MM.1S (cell line): ENCODE measurements around the gene FOXN1.

Experiments used
- EZH2 ChIP-seq: fragments of 300-600 bp; sonication (generic); optimal IDR thresholded peaks from 2 replicates; pipeline ENCODE3; 2017; ENCODE audit warnings: low read depth, mild to moderate bottlenecking, antibody characterized with exemption, low read length, mixed read lengths
- TF ChIP-seq, protein P1 (sequence below): fragments of 300-600 bp; sonication (generic); IDR thresholded peaks from 2 replicates; pipeline ENCODE4 v1.5.1; 2016; ENCODE audit warnings: antibody characterized with exemption, low read length, mixed read lengths

- TF ChIP-seq EZH2: no peak
- TF ChIP-seq, protein P1, sequence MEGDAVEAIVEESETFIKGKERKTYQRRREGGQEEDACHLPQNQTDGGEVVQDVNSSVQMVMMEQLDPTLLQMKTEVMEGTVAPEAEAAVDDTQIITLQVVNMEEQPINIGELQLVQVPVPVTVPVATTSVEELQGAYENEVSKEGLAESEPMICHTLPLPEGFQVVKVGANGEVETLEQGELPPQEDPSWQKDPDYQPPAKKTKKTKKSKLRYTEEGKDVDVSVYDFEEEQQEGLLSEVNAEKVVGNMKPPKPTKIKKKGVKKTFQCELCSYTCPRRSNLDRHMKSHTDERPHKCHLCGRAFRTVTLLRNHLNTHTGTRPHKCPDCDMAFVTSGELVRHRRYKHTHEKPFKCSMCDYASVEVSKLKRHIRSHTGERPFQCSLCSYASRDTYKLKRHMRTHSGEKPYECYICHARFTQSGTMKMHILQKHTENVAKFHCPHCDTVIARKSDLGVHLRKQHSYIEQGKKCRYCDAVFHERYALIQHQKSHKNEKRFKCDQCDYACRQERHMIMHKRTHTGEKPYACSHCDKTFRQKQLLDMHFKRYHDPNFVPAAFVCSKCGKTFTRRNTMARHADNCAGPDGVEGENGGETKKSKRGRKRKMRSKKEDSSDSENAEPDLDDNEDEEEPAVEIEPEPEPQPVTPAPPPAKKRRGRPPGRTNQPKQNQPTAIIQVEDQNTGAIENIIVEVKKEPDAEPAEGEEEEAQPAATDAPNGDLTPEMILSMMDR: no peak
Measured at GRCh38 chr17:28537219-28537610, 31.1 kb downstream of the FOXN1 start.
